Posterior vena cava (tissue), 2 donors: ENCODE results near the gene LTBP1. TPM values are rescaled to one million over a fixed set of nuclear protein-coding genes. Genes with fewer than 3 reads are reported as not detected.
"Not testable (repeated sequence)": the region's sequence is repeated elsewhere in the genome, so short reads cannot be mapped to it uniquely, and the experiment has no call there.

Experiments
- DNase-seq: peaks from one replicate; pipeline ENCODE4 v3.0.0-alpha.2; 2020; ENCODE audit warnings: low spot score
- intact Hi-C, 2 donors: fragments of 100-400 bp; cut with DNase I; formaldehyde crosslinking; loops; one replicate each; pipeline versions ENCODE4 v1.14.1 to v1.14.2; 2022 to 2023
- long read RNA-seq, 2 donors: library from polyadenylated mRNA; unstranded; transcript quantifications; one replicate each; pipeline ENCODE4 v2.0.0, GENCODE V29; 2020 to 2021
- total RNA-seq, 2 donors: library from RNA; stranded (reverse); fragmentation: NEBNext Ultra II Directional; extraction: Animal tissue kit (Norgen Biotek cat#: 25700); gene quantifications; one replicate each; pipeline ENCODE4 v1.2.1, GENCODE V29; 2021
- donor health status: DM: yes; HTN: yes; CAD: no.
- donor health status: DM: yes; HTN: yes; CAD: no.

Gene LTBP1, protein sequence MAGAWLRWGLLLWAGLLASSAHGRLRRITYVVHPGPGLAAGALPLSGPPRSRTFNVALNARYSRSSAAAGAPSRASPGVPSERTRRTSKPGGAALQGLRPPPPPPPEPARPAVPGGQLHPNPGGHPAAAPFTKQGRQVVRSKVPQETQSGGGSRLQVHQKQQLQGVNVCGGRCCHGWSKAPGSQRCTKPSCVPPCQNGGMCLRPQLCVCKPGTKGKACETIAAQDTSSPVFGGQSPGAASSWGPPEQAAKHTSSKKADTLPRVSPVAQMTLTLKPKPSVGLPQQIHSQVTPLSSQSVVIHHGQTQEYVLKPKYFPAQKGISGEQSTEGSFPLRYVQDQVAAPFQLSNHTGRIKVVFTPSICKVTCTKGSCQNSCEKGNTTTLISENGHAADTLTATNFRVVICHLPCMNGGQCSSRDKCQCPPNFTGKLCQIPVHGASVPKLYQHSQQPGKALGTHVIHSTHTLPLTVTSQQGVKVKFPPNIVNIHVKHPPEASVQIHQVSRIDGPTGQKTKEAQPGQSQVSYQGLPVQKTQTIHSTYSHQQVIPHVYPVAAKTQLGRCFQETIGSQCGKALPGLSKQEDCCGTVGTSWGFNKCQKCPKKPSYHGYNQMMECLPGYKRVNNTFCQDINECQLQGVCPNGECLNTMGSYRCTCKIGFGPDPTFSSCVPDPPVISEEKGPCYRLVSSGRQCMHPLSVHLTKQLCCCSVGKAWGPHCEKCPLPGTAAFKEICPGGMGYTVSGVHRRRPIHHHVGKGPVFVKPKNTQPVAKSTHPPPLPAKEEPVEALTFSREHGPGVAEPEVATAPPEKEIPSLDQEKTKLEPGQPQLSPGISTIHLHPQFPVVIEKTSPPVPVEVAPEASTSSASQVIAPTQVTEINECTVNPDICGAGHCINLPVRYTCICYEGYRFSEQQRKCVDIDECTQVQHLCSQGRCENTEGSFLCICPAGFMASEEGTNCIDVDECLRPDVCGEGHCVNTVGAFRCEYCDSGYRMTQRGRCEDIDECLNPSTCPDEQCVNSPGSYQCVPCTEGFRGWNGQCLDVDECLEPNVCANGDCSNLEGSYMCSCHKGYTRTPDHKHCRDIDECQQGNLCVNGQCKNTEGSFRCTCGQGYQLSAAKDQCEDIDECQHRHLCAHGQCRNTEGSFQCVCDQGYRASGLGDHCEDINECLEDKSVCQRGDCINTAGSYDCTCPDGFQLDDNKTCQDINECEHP (N-terminal part only)
- total RNA-seq, result 100 to 1,000 TPM; 206 to 235 TPM
- long read RNA-seq, donor 1, full-length matches to known transcripts, result 2 of 64 reads
- long read RNA-seq, donor 1, partial matches to known transcripts, result 47 of 64 reads
- long read RNA-seq, donor 1, other reads (novel, unspliced or antisense), result 15 of 64 reads
- long read RNA-seq, donor 2, partial matches to known transcripts, result 76 of 114 reads
- long read RNA-seq, donor 2, other reads (novel, unspliced or antisense), result 38 of 114 reads

DNA sequence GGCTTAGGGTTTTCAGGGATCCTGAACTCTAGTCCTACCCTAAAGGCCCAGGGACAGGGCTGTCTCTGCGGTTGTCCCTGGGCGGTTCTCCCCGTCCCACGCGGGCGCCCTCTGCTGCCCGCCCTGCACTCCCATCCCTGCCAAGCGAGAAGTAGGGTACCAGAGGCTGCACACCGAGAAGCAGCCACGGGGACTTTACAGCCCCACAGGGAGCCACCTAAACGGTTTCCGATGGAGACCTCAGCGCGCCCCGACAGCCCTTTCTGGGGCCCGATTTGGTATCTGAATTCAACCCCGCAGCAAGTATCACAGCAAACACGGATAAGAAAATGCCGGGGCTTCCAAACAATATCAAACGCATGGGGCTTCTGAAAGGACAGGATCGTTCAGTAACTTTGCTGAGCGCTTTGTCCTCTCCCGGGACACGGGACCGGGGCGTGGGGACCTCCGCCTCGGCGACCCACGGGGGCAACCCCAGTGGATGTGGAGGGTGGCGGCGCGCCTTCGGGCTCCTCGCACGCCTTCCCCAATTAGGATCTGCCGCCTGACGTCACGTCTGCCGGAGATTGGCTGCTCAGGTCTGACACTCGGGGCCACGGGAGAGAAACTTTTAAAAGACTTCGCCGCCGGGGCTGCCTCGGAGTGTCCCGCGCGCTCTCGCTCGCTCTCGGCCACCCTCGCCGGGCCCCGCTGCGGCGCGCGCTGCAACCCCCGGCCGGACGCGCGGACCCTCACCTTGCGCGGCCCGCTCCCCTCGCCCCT lies at the start of gene LTBP1:
LTBP1 (plus strand) TSS at position 640 of the 762 bp plus-strand sequence. CDS start 372 bp downstream, outside the sequence.
- peak; percentile 88 for DNase-seq
- intact Hi-C loops, result loop anchor here in 1 of 2 donors (5.0 kb wide), 1 partner anchor 174 kb away; no protein-coding TSS in a partner anchor

DNA sequence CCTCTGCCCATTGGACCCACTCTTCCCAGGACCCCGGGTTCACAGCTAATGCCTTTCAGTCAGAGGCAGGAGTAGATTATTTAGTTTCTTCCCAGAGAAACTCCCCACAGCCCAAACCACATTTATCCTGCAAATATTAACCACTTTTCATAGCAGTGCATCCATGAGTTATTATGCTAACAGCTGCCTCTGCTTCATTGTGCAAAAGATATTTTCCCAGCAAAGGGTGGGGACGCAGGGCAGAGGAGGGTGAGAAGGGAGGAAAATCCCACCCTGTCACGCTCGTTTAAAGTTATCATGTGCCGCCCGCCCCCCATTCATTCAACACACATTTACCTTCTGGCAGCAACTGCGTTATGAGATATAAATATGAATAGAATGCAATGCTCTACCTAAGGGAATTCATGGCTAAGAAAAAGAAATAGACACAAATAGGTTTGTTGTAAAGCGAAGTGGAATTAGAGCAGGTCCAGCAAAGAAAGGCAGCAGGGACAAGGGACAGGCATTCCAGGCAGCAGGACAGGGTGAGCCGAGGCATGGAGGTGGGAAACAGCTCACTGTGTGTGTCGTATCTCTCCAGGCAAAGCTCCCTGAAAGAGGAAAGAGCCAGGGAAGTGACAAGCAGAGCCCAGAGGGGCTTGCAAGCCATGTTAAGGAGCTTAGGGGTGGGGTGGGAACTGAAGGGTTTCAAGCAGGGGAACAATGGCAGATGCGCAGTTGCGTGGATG lies 46.3 kb upstream of the LTBP1 start:
- intact Hi-C loops, result no loop called here

DNA sequence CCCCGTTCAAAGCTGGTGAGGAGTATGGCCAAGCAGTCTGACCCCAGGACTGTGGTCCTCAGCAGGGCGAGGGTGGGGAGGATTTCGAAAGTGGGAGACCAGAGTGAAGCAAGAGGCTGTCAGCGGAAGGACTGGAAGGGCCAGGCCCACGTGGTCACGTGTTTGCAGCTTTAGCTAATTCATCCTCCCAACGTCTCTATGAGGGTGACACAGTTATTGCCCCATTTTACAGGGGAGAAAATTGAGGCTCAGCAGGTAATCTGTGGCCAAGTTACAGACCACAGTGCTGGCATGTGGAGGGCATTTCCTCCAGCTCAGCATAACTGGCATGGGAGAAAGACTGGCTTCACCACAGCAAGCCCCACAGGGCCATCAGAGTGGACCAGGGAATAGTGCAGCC lies 45.4 kb upstream of the LTBP1 start:
- intact Hi-C loops, result no loop called here
- DNase-seq, result no peak

More for the DNA sequence above, 46.3 kb upstream of the LTBP1 start:
- no peak for DNase-seq

DNA sequence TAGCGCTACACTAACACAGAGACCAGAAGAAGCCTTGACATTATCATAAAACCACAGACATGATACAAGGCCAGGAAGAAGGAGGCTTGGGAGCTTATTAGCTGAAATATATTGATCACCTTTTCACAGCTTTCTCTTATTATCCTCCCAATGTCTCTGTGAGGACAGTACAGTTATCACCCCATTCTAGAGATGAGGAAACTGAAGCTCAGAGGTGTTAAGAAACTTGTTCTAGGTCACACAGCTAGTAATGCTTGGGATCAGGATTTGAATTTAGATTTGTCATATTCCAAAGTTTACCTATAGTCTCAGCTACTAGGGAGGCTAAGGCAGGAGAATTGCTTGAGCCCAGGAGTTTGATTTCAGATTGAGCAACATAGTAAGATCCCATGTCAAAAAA lies 44.6 kb upstream of the LTBP1 start:
- DNase-seq, result no peak
- intact Hi-C loops, result no loop called here

DNA sequence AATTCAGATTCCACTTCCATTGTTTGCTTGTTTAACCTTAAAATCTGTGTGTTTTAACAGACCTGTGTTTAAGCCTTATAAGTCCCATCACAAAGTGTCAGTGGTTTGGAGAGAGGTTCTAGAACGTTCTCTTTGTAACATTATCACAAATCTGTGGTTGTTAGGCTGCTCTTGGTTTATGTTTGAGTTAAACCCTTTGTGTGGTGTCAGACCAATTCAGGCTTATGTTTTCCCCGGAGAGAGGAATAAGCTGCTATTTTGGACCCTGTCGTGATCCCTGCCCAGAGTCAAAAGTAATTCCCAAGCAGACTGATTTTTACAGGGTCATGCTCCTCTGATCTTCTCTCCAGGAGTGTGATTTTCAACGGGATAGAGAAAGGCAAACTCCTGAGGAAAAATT lies 43.8 kb upstream of the LTBP1 start:
- intact Hi-C loops, result no loop called here
- no peak for DNase-seq

DNA sequence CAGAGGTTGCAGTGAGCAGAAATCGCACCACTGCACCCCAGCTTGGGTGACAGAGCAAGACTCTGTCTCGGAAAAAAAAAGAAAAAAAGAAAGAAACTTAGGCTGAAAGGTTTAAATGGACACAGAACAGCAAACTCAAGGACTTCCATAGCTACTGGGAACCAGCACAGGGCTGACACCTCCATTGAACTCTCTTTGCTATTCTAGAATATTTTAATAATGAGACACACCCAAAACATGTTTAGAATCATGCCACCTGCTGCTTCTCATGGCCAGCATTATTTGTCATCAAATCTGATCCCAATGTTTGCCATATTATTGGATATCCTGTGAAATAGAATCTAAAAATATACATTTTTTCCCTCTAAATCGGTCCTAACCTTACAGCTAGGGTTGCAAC lies 42.7 kb upstream of the LTBP1 start:
- DNase-seq, result no peak

DNA sequence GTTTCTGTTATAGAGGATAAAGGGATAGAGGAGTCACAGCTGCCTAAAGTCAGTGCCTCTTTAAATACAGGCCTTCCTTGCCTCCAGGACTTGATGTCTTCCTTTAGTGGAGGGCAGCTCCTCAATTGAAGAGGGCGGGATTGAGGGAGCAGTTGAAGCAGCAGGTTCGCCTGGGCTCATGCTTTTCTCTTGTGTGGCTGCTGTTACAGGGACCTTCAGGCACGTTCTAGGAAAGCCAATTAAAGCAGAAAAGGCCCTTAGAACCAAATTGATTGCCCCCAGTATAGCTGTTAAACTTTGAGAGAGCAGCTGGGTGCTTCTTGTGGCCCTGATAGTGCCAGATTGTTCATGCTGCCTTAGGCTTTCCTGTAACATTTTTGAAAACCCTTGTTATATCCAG lies 42.0 kb upstream of the LTBP1 start:
- intact Hi-C loops, result no loop called here
- DNase-seq, result no peak

More for the DNA sequence above, 42.7 kb upstream of the LTBP1 start:
- intact Hi-C loops, result no loop called here

DNA sequence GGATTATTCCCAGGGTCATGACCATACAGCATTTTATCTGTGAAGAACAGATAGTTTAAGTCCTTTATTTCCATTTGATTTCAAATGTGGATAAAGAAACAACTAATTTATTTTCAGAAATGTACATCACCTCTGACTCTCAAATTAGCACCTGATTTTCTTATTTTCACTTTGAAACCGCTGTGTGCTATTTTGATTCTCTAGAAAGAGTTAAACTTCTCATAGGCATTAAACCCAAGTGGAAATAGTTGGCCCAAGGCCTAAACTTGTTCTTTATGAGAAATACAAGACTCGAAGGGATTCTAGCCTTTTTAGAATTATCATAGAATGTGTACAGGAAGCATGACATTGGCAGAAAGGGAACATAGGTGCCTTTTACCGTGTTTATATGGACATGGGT lies 41.5 kb upstream of the LTBP1 start:
- intact Hi-C loops, result no loop called here
- no peak for DNase-seq

DNA sequence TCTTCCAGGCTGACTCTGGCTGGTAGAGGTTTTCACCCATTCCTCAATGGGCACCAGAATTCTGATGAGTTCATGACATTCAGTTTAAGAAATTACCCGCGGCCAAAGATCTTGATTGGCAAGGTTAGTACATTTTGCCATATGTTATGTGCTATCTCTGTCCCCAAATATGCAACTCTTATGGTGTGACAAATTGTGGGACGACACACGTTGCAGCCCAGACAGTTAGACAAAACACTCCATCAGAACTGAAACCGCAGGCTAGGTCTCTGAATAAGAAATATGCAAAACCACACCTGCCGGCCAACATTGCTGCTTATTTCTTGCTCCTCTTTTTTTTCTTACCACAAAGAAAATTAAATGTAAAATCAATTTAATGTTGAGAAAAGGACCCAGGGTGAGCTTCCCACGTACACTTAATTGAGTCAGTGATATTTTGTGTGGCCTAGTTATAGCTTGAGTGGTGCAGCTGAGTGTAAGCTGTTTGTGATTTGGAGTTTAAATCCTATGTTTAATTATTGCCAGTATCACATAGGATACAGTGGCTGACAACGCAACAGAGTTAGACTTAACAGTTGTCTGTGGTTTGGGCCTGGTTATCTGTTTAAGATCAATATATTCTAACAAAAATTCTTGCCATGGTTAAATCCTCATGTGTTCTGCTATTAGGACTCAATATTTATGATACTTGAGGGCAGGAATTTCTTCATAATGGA lies 35.7 kb upstream of the LTBP1 start:
- DNase-seq, result no peak
- intact Hi-C loops, result no loop called here

DNA sequence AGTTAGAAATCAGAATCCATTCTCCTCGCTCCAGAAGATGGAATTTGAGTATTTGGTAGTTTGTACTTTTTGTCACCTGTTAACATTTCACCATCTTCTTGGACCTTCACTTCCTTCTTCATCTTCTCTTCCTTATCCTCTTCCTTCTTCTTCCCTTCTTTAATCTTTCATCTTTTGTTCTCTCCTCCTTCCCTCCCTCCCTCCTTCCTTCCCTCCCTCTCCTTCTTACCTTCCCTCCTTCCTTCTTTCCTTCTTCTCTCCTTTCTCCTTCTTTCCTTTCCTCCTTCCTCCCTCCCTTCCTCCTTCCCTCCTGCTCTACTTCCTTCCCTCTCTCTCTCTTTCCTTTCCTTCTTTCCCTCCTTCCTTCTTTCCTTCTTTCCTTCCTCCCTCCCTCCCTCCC lies 31.1 kb upstream of the LTBP1 start:
- DNase-seq, result no peak
- intact Hi-C loops, result no loop called here

DNA sequence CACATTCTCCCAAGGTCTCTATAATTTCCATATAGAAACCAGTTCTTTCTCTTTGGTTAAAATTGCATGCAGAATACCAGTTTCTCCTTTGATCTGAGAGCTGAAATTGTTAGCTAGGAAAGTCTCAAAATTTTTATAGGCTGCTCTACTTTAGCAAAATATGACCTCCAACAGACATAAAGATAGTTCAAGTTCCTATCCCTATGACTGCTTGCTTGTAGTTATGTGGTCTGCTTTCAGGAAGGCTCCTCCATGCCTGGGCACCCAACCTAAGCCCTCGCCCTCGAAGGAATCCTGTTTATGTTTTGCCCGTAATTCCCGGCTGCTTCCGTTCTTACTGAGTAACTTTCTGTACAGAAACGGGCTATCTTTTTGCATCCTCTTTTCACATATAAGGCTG lies 28.0 kb upstream of the LTBP1 start:
- no peak for DNase-seq
- intact Hi-C loops, result no loop called here

DNA sequence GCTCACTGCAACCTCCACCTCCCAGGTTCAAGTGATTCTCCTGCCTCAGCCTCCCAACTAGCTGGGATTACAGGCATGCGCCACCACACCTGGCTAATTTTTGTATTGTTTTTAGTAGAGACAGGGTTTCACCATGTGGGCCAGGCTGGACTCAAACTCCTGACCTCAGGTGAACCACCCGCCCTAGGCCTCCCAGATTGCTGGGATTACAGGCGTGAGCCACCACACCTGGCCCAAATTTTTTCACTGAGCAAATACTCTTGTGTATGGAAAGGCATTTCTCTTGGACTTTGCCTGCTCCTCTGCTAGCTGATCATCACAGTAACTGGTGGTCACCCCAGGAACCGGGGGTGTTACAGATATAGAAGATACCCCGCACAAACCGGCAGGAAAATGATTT lies 26.9 kb upstream of the LTBP1 start:
- intact Hi-C loops, result not testable (repeated sequence)

DNA sequence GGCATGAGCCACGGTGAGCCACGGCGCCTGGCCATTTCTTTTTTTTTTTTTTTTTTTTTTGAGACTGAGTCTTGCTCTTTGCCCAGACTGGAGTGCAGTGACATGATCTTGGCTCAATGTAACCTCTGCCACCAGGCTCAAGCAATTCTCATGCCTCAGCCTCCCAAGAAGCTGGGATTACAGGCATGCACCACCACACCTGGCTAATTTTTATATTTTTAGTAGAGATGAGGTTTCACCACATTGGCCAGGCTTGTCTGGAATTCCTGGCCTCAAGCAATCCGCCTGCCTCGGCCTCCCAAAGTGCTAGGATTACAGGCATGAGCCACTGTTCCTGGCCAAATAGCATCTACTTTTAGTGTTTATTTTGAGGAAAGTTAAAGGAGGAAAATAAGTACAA lies 25.3 kb upstream of the LTBP1 start:
- DNase-seq, intact Hi-C loops: not testable (repeated sequence)

More for the DNA sequence above, 26.9 kb upstream of the LTBP1 start:
- DNase-seq, result not testable (repeated sequence)

DNA sequence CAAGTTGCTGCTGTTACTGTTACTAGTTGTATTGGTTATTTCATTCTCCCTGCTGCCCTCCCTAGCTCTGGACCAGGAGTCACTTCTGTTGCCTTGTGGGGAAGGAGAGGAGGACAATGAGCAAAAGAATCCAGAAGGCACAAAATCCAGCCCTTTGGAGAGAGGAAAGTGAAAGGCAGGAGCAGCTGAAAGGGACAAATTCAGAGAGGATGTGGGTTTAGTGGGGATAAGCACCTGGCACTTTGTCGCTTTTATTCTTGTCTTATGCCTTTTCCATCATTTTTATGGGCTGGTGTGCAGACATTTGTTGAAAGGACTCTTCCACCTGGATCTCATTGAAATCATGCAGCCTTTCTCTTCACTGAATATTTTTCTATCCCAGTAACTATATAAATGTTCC lies 24.3 kb upstream of the LTBP1 start:
- DNase-seq, result no peak
- intact Hi-C loops, result no loop called here

DNA sequence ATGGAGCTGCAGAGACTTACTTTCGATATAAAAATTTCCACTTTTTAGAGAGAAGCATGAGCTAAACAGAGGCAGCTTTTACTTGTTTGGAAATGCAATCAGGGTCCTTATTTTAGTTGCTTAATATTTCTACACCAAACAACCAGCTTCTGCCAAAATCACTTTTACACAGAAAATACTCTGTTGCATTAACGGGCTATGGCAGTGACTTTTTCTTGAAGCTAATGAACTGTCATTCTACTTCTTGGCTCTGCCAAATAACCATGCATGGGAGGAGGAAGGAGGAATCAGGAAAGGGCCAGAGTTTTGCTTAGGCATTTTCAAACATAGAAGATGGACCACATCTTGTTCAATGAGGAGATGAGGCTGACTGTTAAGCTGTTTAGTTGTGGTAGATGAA lies 23.6 kb upstream of the LTBP1 start:
- intact Hi-C loops, result no loop called here
- no peak for DNase-seq

DNA sequence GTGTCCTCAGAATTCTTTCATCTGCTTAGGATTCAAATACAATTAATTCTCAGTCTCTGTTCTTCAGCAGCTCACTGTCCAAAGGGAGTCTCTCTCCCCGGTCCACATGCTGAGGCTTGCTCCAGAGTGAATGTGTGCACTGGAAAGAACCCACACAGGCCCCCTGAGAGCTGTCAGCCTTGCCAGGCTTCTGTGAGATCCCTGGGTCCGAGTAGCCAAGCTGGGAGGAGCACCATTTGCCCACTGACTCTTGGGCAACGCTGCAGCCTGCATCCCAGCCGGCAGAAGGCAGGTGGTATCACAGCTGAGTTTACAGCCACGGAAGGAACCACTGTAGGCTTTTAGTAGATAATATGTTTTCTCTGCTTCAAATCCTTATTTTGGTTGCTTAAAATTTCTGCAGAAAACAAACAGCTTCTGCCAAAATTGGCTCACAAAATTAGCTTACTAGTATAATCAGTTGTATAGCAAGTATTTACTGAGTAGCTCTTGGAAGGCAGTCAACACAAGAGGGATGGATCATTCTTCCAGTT lies 21.4 kb upstream of the LTBP1 start:
- intact Hi-C loops, result loop anchor here in 1 of 2 donors (5.0 kb wide), 1 partner anchor 748 kb away; no protein-coding TSS in a partner anchor

More for the DNA sequence above, 21.4 kb upstream of the LTBP1 start:
- DNase-seq, result no peak
